Mesothelial cell of epicardium (in vitro differentiated cells): ENCODE results near the gene KCNJ10. TPM values are rescaled to one million over a fixed set of nuclear protein-coding genes. Genes with fewer than 3 reads are reported as not detected.
A peak's percentile ranks its signal among the peaks of the same experiment; 100 is the strongest.

ENCODE experiments used
- DNase-seq, 2 experiments: peaks; one replicate each; pipeline ENCODE4 v3.0.0; 2021; ENCODE audit warnings: low spot score in 2 of 2; ENCODE audit not compliant: unreplicated experiment in 2 of 2
- H3K27ac Mint-ChIP-seq: 2 replicates; pipeline ENCODE4 v1.8.0; 2021; ENCODE audit warnings: mixed read lengths
- H3K27me3 Mint-ChIP-seq: 2 replicates; pipeline ENCODE4 v1.8.0; 2021; ENCODE audit warnings: low read depth, mixed read lengths
- H3K36me3 Mint-ChIP-seq: 2 replicates; pipeline ENCODE4 v1.8.0; 2021; ENCODE audit warnings: mixed read lengths
- H3K4me1 Mint-ChIP-seq: 2 replicates; pipeline ENCODE4 v1.8.0; 2021; ENCODE audit warnings: mixed read lengths
- H3K4me3 Mint-ChIP-seq: 2 replicates; pipeline ENCODE4 v1.8.0; 2021; ENCODE audit warnings: mild to moderate bottlenecking, moderate library complexity, mixed read lengths
- H3K9me3 Mint-ChIP-seq: 2 replicates; pipeline ENCODE4 v1.8.0; 2021; ENCODE audit warnings: mixed read lengths
- total RNA-seq: library from RNA; stranded (reverse); gene quantifications from 3 replicates; pipeline ENCODE4 v1.2.1, GENCODE V29; 2021
- TF ChIP-seq, protein P1 (sequence below): fragments of 200-600 bp; sonication (generic); IDR thresholded peaks from one replicate; pipeline ENCODE4 v1.5.0; 2021; ENCODE audit warnings: antibody characterized with exemption; ENCODE audit not compliant: unreplicated experiment

KCNJ10 gene
- total RNA-seq, 1 donor from 2014 or later, result 0.27 TPM

DNA sequence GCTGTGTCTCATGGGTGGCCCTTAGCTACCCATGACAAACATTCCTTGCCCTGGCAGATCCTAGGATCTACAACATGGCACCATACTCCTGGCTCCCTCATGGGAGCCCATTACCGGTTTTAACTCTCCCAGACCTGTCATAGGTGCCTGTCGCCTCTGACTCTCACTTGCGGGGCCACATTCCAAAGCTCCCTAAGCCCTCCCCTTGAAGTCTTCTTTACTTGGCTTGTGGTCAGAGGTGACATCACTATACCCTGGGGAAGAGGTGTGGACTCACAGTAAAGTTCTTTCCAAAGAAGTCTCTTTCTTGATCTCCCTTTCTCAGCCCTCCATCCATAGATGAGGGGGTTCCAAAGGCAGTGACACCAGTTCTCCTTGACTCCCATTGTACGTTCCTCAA lies 110.5 kb downstream of the KCNJ10 start:
- Mint-ChIP-seq H3K4me1 (peaks cover 26% of the 10 kb centered on the region), H3K27me3 (peaks cover 8% of the 10 kb centered on the region)
- no peak for DNase-seq

DNA sequence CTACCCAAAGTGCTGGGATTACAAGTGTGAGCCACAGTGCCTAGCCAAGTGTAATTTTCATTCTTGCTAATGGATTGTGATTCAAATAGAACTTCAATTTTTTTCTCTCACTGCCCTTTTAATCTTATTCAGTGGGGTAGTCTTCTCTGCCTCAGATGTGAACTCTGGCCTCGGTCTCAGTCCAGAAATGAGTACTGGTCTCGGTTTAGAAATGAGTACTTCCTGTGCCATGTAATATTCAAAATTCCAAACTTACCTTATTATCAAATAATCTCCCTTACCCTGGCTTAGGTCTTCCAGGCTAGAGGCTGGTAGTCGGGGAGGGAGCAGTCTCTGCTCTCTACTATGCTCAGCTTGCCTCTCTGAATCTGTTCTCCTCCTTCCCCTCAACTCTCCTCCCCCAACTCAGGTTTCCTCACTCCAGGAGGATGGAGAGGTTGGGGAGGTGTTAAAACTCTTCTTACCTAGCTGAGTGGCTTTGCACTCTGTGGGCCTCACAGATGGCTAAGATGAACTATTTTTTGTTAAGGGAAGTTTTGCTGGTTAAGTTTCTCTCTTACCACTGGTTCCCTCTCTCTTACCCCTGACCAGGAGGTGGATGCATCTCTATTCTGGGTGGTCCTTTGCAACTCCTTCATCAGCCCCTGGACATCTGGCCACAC lies 111.1 kb downstream of the KCNJ10 start:
- Mint-ChIP-seq H3K27me3 (peaks cover 6% of the 10 kb centered on the region), H3K36me3 (no peaks in the 10 kb centered on the region), H3K9me3 (no peaks in the 10 kb centered on the region), H3K27ac (peak overlapping the region; percentile 32), H3K4me3 (no peak overlapping the region), H3K4me1 (peaks cover 28% of the 10 kb centered on the region)
- TF ChIP-seq, protein P1, sequence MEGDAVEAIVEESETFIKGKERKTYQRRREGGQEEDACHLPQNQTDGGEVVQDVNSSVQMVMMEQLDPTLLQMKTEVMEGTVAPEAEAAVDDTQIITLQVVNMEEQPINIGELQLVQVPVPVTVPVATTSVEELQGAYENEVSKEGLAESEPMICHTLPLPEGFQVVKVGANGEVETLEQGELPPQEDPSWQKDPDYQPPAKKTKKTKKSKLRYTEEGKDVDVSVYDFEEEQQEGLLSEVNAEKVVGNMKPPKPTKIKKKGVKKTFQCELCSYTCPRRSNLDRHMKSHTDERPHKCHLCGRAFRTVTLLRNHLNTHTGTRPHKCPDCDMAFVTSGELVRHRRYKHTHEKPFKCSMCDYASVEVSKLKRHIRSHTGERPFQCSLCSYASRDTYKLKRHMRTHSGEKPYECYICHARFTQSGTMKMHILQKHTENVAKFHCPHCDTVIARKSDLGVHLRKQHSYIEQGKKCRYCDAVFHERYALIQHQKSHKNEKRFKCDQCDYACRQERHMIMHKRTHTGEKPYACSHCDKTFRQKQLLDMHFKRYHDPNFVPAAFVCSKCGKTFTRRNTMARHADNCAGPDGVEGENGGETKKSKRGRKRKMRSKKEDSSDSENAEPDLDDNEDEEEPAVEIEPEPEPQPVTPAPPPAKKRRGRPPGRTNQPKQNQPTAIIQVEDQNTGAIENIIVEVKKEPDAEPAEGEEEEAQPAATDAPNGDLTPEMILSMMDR, result no peak
- DNase-seq, result no peak

More for the DNA sequence above, 110.5 kb downstream of the KCNJ10 start:
- no peaks in the 10 kb centered on the region for H3K36me3 Mint-ChIP-seq
- peak overlapping the region; percentile 32 for H3K27ac Mint-ChIP-seq
- H3K9me3 Mint-ChIP-seq, result no peaks in the 10 kb centered on the region
- TF ChIP-seq, protein P1, result no peak
- H3K4me3 Mint-ChIP-seq, result no peak overlapping the region

DNA sequence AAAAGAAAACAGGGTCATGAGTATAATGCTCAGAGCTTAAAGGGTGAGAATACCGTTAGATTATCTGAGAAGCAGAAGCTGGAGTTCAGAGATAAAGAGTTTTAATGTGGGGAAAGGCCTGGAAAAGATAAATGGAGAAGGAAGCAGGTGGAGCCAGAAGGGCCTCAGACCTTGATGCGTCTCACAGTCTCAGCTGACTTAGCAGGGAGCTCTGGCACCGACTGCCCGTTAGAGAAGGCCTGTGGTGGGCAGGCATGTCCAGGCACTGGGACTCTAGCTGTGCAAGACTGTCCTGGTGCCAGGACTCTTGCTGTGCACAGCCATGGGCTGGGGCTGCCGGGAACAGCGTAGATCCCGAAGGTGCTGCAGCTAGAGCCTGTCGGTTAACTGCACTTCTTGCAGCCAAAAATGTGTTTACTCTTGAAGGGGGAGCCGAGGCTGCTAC lies 112.1 kb downstream of the KCNJ10 start:
- no peak for DNase-seq
- no peaks in the 10 kb centered on the region for H3K36me3 Mint-ChIP-seq
- no peak overlapping the region for H3K27ac Mint-ChIP-seq
- no peaks in the 10 kb centered on the region for H3K9me3 Mint-ChIP-seq
- TF ChIP-seq, protein P1, result no peak
- H3K4me3 Mint-ChIP-seq, result no peak overlapping the region
- H3K4me1 Mint-ChIP-seq, result peaks cover 31% of the 10 kb centered on the region
- H3K27me3 Mint-ChIP-seq, result peaks cover 11% of the 10 kb centered on the region

DNA sequence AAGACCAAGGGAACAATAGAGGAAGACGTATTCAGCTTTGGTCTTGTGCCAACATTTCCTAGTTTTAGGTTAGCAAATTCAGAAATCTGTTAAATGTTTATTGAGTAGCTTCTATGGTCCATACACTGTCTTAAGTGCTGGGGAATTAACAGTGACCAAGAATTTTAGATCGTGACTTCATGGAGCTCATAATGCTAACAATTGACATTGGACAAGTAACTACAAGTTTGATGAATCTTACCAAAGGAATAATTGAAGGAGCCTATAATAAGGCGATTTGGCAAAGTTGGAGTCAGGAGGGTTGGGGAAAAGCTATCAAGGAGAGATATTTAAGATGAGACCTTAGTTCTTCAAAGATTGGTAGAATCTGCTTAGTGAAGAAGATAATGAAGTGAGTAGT lies 114.5 kb downstream of the KCNJ10 start:
- H3K27me3 Mint-ChIP-seq, result peaks cover 17% of the 10 kb centered on the region
- H3K9me3 Mint-ChIP-seq, result no peaks in the 10 kb centered on the region
- H3K4me1 Mint-ChIP-seq, result peaks cover 27% of the 10 kb centered on the region
- no peaks in the 10 kb centered on the region for H3K36me3 Mint-ChIP-seq
- no peak overlapping the region for H3K4me3 Mint-ChIP-seq
- TF ChIP-seq, protein P1, result no peak
- no peak overlapping the region for H3K27ac Mint-ChIP-seq
- DNase-seq, result no peak

DNA sequence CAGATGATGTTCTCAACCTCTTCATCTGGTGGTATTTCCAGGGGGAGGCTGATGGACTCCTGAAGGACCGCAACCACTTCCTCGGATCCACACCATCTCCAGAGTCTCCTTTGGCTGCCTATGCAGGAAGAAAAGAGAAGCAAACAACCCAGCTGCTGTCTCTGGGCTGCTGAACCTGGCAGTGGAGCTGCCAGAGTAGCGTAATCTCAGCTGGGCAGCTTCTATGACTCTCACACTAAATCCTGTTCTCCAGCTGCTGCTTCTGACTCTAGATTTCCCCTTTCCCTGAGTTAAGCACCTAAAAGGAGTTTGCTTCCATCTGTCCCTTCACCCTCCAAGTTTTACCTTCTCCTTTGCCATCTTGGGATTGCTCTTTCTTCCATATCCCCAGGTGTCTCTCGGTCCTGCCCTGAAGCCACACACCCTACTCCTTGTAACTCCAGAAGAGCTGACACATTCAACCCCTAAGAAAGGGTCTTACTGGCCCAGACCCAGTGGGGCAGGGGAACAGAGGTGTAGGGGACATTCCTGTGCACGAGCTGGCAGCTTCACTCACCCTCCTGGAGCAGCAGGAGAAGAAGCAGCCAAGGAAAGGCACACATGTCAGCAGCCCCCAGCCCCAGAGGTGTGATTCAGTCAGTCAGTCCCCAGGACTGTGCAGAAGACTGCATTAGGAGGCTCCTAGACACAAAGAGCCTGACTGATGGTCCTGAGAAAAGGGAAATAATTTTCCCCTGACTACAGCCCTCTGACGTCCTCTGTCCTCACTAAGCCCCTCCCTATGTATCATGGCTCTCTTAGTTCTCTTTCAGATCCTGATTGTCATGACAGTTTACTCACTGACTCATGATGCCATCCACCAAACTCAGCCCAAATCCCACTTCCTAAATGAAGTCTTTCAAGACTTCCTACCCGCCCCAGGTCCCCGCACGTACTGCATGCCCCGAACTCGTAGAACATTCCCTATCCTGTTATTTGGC lies 116.1 kb downstream of the KCNJ10 start, which contains the start of gene SLAMF9:
SLAMF9 (minus strand) TSS at position 702 of the 980 bp plus-strand sequence; CDS start at position 602, 100 bp downstream.
- Mint-ChIP-seq H3K4me3 (no peak within 1 kb of the TSS), H3K27me3 (peaks cover 17% of the 10 kb centered on the region), H3K9me3 (no peaks in the 10 kb centered on the region), H3K4me1 (peaks cover 28% of the 10 kb centered on the region), H3K36me3 (no peaks in the 10 kb centered on the region), H3K27ac (no peak within 1 kb of the TSS)
- no peak for DNase-seq
- TF ChIP-seq, protein P1, result no peak
